ENCODE data around the gene RRP36.

Gene RRP36

DNA sequence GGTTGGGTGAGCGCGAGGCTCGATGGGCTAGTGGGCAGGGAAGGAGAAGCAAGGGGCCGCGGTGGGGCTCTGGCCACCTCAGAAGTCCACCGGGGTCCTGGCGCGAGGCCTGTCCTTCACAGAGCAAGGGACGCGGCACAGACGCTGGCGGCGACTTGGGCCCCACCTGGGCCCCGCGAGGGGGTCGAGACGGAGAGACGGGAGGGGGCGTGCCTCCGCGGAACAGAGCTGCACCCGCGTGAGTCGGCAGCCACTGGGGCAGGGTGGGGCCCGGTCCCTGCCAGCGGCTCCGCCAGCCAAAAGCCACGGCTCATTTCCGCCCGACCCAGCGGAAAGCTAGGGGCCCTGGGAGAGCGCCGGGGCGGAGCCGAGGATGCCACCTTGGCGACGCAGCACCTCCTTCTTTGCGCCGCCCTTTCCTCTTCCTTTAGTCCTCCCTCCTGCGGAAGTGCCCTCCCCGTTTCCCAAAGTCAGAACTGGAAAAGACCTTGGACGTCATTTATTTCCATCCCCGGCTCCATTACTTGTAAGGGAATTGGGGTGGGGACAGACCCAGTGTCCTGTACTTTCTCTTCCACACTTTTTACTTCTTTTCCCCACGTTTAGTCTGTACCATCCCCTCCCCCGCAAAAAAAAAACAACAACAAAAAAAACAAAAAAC, 32.3 kb downstream of the RRP36 start, which contains the start of gene CUL7:
Gene CUL7, minus strand, starts transcription at position 307 of the 661 bp plus-strand sequence. CDS start 1,063 bp downstream, outside the sequence.
- H3K27me3 ChIP-seq (ENCODE audit: control insufficient read depth in 3 of 3, insufficient read depth in 3 of 3, low read depth in 1 of 3, low read length in 3 of 3): no peaks in the 10 kb centered on the region
- peak within 1 kb of the TSS; percentile 71 for H3K4me2 ChIP-seq (ENCODE audit: insufficient read depth, low read length, poor library complexity, severe bottlenecking)
- peak within 1 kb of the TSS; percentile 48 for H4K91ac ChIP-seq (ENCODE audit: low read depth, low read length, poor library complexity)
- H3K9ac ChIP-seq (ENCODE audit: low read depth, low read length, poor library complexity): peak within 1 kb of the TSS; percentile 98
- H3K18ac ChIP-seq (ENCODE audit: low read length): peak within 1 kb of the TSS; percentile 89
- peak within 1 kb of the TSS; percentile 86 for H3K27ac ChIP-seq (replicated peaks; ENCODE audit: low read length)
- H4K8ac ChIP-seq (ENCODE audit: low read depth, low read length): peak within 1 kb of the TSS; percentile 70
- H3K4ac ChIP-seq (ENCODE audit: low read length): peak within 1 kb of the TSS; percentile 86
- H3K9me3 ChIP-seq (replicated peaks in 1 of 2; ENCODE audit: control insufficient read depth in 2 of 2, insufficient read depth in 1 of 2, low read depth in 1 of 2, low read length in 2 of 2): no peaks in the 10 kb centered on the region
- peak; percentile 72 for DNase-seq (ENCODE audit: low spot score)
- peak within 1 kb of the TSS; percentile 87 to 92 for H3K4me3 ChIP-seq (ENCODE audit: low read length in 2 of 2)
- WGBS, 2 donors (ENCODE audit: extremely low coverage in 2 of 2, insufficient read length in 2 of 2, insufficient replicate concordance in 1 of 2): 100% methylated on average over 2 of the region's 45 CpGs; no CpG with 5 or more reads in 1 of the 2 donors
- peak within 1 kb of the TSS; percentile 91 for H2AK5ac ChIP-seq (ENCODE audit: low read depth, low read length)
- H2BK12ac ChIP-seq (ENCODE audit: low read length): no peak within 1 kb of the TSS
- peak within 1 kb of the TSS; percentile 72 for H3K14ac ChIP-seq (ENCODE audit: low read length)
- peak within 1 kb of the TSS; percentile 13 for H2BK15ac ChIP-seq (ENCODE audit: low read length)
- peaks cover 7% of the 10 kb centered on the region for H3K79me1 ChIP-seq (ENCODE audit: low read depth, low read length)
- peak within 1 kb of the TSS; percentile 84 for H2BK5ac ChIP-seq (ENCODE audit: low read length)
- H3K4me1 ChIP-seq (ENCODE audit: control insufficient read depth in 2 of 2, insufficient read depth in 1 of 2, low read depth in 1 of 2, low read length in 2 of 2): peaks cover 9 to 10% of the 10 kb centered on the region in 2 donors
- peak within 1 kb of the TSS; percentile 98 for H3K23ac ChIP-seq (ENCODE audit: low read depth, low read length, poor library complexity)
- H2AFZ ChIP-seq (ENCODE audit: low read length): peak within 1 kb of the TSS; percentile 86
- H2BK120ac ChIP-seq (ENCODE audit: low read depth, low read length): peak within 1 kb of the TSS; percentile 35
- peaks cover 28 to 64% of the 10 kb centered on the region in 2 donors for H3K36me3 ChIP-seq (replicated peaks in 1 of 2; ENCODE audit: control insufficient read depth in 2 of 2, insufficient read depth in 2 of 2, low read length in 2 of 2)

DNA sequence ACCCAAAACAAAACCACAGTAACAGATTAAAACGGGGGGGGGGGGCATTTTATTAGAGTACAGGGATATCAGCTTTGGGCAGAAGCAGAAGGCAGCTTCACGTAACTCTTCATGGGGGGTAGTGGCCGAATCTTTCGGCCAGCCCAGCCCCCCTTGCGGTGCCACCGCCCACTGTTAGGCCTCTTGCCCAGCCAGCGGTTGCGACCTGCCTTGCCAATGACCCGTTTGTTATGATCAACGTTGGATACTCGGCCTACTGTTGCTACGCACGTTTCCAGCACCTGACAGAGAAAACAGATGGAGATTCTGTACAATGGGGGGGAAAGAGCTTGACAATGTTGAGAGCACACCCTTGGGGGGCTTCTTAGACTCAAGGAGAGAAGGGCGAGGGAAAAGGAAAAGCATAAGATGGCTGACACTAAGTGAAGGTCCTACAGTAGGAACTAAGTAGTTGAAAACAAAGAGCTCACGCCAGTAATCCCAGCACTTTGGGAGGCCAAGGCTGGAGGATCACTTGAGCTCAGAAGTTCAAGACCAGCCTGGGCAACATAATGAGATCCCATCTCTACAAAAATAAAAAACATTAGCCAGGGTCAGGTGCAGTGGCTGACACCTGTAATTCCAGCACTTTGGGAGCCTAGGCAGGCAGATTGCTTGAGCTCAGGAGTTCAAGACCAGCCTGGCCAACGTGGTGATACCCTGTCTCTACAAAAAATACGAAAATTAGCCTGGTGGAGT, 33.0 kb downstream of the RRP36 start:
- Histone ChIP-seq H3K36me3 (replicated peaks in 1 of 2; ENCODE audit: control insufficient read depth in 2 of 2, insufficient read depth in 2 of 2, low read length in 2 of 2) (peaks cover 25 to 59% of the 10 kb centered on the region in 2 donors), H4K8ac (ENCODE audit: low read depth, low read length) (no peak overlapping the region), H3K18ac (ENCODE audit: low read length) (no peak overlapping the region), H3K9me3 (replicated peaks in 1 of 2; ENCODE audit: control insufficient read depth in 2 of 2, insufficient read depth in 1 of 2, low read depth in 1 of 2, low read length in 2 of 2) (no peaks in the 10 kb centered on the region), H3K27ac (replicated peaks; ENCODE audit: low read length) (no peak overlapping the region), H3K4me3 (ENCODE audit: low read length in 2 of 2) (peak overlapping the region in 1 of 2 donors; percentile 87), H3K4me2 (ENCODE audit: insufficient read depth, low read length, poor library complexity, severe bottlenecking) (peak overlapping the region; percentile 41), H3K4me1 (ENCODE audit: control insufficient read depth in 2 of 2, insufficient read depth in 1 of 2, low read depth in 1 of 2, low read length in 2 of 2) (peaks cover 9 to 10% of the 10 kb centered on the region in 2 donors), H3K27me3 (ENCODE audit: control insufficient read depth in 3 of 3, insufficient read depth in 3 of 3, low read depth in 1 of 3, low read length in 3 of 3) (no peaks in the 10 kb centered on the region), H3K79me1 (ENCODE audit: low read depth, low read length) (peaks cover 10% of the 10 kb centered on the region), H2BK120ac (ENCODE audit: low read depth, low read length) (no peak overlapping the region), H2AFZ (ENCODE audit: low read length) (peak overlapping the region; percentile 86), H3K9ac (ENCODE audit: low read depth, low read length, poor library complexity) (no peak overlapping the region), H3K23ac (ENCODE audit: low read depth, low read length, poor library complexity) (no peak overlapping the region), H4K91ac (ENCODE audit: low read depth, low read length, poor library complexity) (no peak overlapping the region), H2BK12ac (ENCODE audit: low read length) (no peak overlapping the region), H3K4ac (ENCODE audit: low read length) (no peak overlapping the region), H3K14ac (ENCODE audit: low read length) (no peak overlapping the region), H2BK5ac (ENCODE audit: low read length) (no peak overlapping the region), H2AK5ac (ENCODE audit: low read depth, low read length) (no peak overlapping the region), H2BK15ac (ENCODE audit: low read length) (no peak overlapping the region)
- WGBS, 2 donors (ENCODE audit: extremely low coverage in 2 of 2, insufficient read length in 2 of 2, insufficient replicate concordance in 1 of 2): no CpG with 5 or more reads among the region's 17 CpGs
- no peak for DNase-seq (ENCODE audit: low spot score)

- Histone ChIP-seq H3K27ac (replicated peaks; ENCODE audit: low read length) (no peak overlapping the region), H3K27me3 (ENCODE audit: control insufficient read depth in 3 of 3, insufficient read depth in 3 of 3, low read depth in 1 of 3, low read length in 3 of 3) (no peaks in the 10 kb centered on the region), H3K4me1 (ENCODE audit: control insufficient read depth in 2 of 2, insufficient read depth in 1 of 2, low read depth in 1 of 2, low read length in 2 of 2) (peaks cover 12 to 14% of the 10 kb centered on the region in 2 donors), H2BK5ac (ENCODE audit: low read length) (no peak overlapping the region), H4K8ac (ENCODE audit: low read depth, low read length) (no peak overlapping the region), H3K18ac (ENCODE audit: low read length) (no peak overlapping the region), H3K23ac (ENCODE audit: low read depth, low read length, poor library complexity) (no peak overlapping the region), H2BK12ac (ENCODE audit: low read length) (no peak overlapping the region), H2BK120ac (ENCODE audit: low read depth, low read length) (no peak overlapping the region), H4K91ac (ENCODE audit: low read depth, low read length, poor library complexity) (no peak overlapping the region), H2AK5ac (ENCODE audit: low read depth, low read length) (no peak overlapping the region), H3K36me3 (replicated peaks in 1 of 2; ENCODE audit: control insufficient read depth in 2 of 2, insufficient read depth in 2 of 2, low read length in 2 of 2) (peaks cover 14 to 43% of the 10 kb centered on the region in 2 donors), H2BK15ac (ENCODE audit: low read length) (no peak overlapping the region), H3K9ac (ENCODE audit: low read depth, low read length, poor library complexity) (no peak overlapping the region), H2AFZ (ENCODE audit: low read length) (no peak overlapping the region), H3K14ac (ENCODE audit: low read length) (no peak overlapping the region), H3K4me3 (ENCODE audit: low read length in 2 of 2) (no peak overlapping the region), H3K4ac (ENCODE audit: low read length) (no peak overlapping the region), H3K4me2 (ENCODE audit: insufficient read depth, low read length, poor library complexity, severe bottlenecking) (no peak overlapping the region), H3K79me1 (ENCODE audit: low read depth, low read length) (peaks cover 10% of the 10 kb centered on the region), H3K9me3 (replicated peaks in 1 of 2; ENCODE audit: control insufficient read depth in 2 of 2, insufficient read depth in 1 of 2, low read depth in 1 of 2, low read length in 2 of 2) (no peaks in the 10 kb centered on the region)
- WGBS, 2 donors (ENCODE audit: extremely low coverage in 2 of 2, insufficient read length in 2 of 2, insufficient replicate concordance in 1 of 2): no CpG with 5 or more reads among the region's 8 CpGs
- DNase-seq (ENCODE audit: low spot score): no peak
Observed at GRCh38 chr6:43055966-43056365, 34.5 kb downstream of the RRP36 start.

- no CpG with 5 or more reads among the region's 1 CpG for WGBS, 2 donors (ENCODE audit: extremely low coverage in 2 of 2, insufficient read length in 2 of 2, insufficient replicate concordance in 1 of 2)
- Histone ChIP-seq H4K91ac (ENCODE audit: low read depth, low read length, poor library complexity) (no peak overlapping the region), H2BK120ac (ENCODE audit: low read depth, low read length) (no peak overlapping the region), H3K9me3 (replicated peaks in 1 of 2; ENCODE audit: control insufficient read depth in 2 of 2, insufficient read depth in 1 of 2, low read depth in 1 of 2, low read length in 2 of 2) (no peaks in the 10 kb centered on the region), H2BK12ac (ENCODE audit: low read length) (no peak overlapping the region), H3K14ac (ENCODE audit: low read length) (no peak overlapping the region), H3K79me1 (ENCODE audit: low read depth, low read length) (peaks cover 8% of the 10 kb centered on the region), H3K4me2 (ENCODE audit: insufficient read depth, low read length, poor library complexity, severe bottlenecking) (peak overlapping the region; percentile 55), H3K36me3 (replicated peaks in 1 of 2; ENCODE audit: control insufficient read depth in 2 of 2, insufficient read depth in 2 of 2, low read length in 2 of 2) (peaks cover 8 to 27% of the 10 kb centered on the region in 2 donors), H3K4me1 (ENCODE audit: control insufficient read depth in 2 of 2, insufficient read depth in 1 of 2, low read depth in 1 of 2, low read length in 2 of 2) (peaks cover 6 to 13% of the 10 kb centered on the region in 2 donors), H3K18ac (ENCODE audit: low read length) (no peak overlapping the region), H3K27me3 (ENCODE audit: control insufficient read depth in 3 of 3, insufficient read depth in 3 of 3, low read depth in 1 of 3, low read length in 3 of 3) (no peaks in the 10 kb centered on the region), H2AFZ (ENCODE audit: low read length) (no peak overlapping the region), H3K4me3 (ENCODE audit: low read length in 2 of 2) (peak overlapping the region; percentile 64 to 94), H2BK15ac (ENCODE audit: low read length) (no peak overlapping the region), H4K8ac (ENCODE audit: low read depth, low read length) (no peak overlapping the region), H3K9ac (ENCODE audit: low read depth, low read length, poor library complexity) (no peak overlapping the region), H2BK5ac (ENCODE audit: low read length) (no peak overlapping the region), H2AK5ac (ENCODE audit: low read depth, low read length) (no peak overlapping the region), H3K23ac (ENCODE audit: low read depth, low read length, poor library complexity) (no peak overlapping the region), H3K4ac (ENCODE audit: low read length) (no peak overlapping the region), H3K27ac (replicated peaks; ENCODE audit: low read length) (no peak overlapping the region)
- DNase-seq (ENCODE audit: low spot score): no peak
Observed at GRCh38 chr6:43058531-43058930, 37.1 kb downstream of the RRP36 start.
